HUES64 (cell line): ENCODE measurements around the gene NR3C2.

Experiments
- H3K27ac ChIP-seq: 2 replicates; pipeline ENCODE4 v1.7.0; 2013; ENCODE audit warnings: low read depth, low read length, inconsistent platforms
- H3K27me3 ChIP-seq: 2 replicates; pipeline ENCODE4 v1.6.1; 2013; ENCODE audit warnings: mild to moderate bottlenecking, low read length; ENCODE audit not compliant: insufficient read depth
- H3K36me3 ChIP-seq: 2 replicates; pipeline ENCODE4 v1.6.1; 2013; ENCODE audit warnings: mild to moderate bottlenecking, low read length; ENCODE audit not compliant: insufficient read depth
- H3K4me1 ChIP-seq: 2 replicates; pipeline ENCODE4 v1.6.1; 2013; ENCODE audit warnings: mild to moderate bottlenecking, low read length, moderate library complexity; ENCODE audit not compliant: insufficient read depth
- H3K4me3 ChIP-seq: 2 replicates; pipeline ENCODE4 v1.5.1; 2013; ENCODE audit warnings: mild to moderate bottlenecking, low read length, moderate library complexity
- H3K9ac ChIP-seq: 2 replicates; pipeline ENCODE4 v1.6.1; 2013; ENCODE audit warnings: mild to moderate bottlenecking, low read depth, low read length
- H3K9me3 ChIP-seq: 2 replicates; pipeline ENCODE4 v1.6.1; 2013; ENCODE audit warnings: low read depth, low read length; ENCODE audit not compliant: insufficient read depth
- WGBS: fragments of 150-250, 120-280 bp; methylation state at CpG from one replicate; pipeline ENCODE4 v1.1.7; 2013; ENCODE audit warnings: missing lambda C conversion rate; 5-methylcytosine and 5-hydroxymethylcytosine counted together

NR3C2 gene

DNA sequence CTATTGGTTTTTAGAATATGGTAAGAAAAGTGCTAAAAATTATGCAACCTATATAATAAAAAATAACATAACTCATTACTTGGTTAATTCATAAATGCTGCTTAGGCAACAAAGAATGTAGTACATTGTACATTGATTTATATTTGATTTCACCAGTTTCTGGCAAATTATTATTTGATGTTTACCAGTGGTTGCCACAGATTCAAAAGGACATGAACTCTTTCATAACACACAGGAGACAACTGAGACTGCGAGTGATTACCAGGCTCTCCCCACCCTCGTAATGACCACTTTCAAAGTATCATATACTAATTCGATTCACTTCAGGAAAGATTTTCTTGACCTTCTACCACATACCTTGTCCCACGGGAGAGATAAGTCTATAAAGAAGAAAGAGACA is 158.5 kb downstream of the NR3C2 start:
- no peak overlapping the region for H3K4me3 ChIP-seq
- no peak overlapping the region for H3K27ac ChIP-seq
- no peak overlapping the region for H3K9ac ChIP-seq
- no peaks in the 10 kb centered on the region for H3K36me3 ChIP-seq
- no peaks in the 10 kb centered on the region for H3K27me3 ChIP-seq
- no peaks in the 10 kb centered on the region for H3K9me3 ChIP-seq
- H3K4me1 ChIP-seq: no peaks in the 10 kb centered on the region
- WGBS: 96% methylated on average over 4 of the region's 4 CpGs

- Histone ChIP-seq H3K9ac (no peak overlapping the region), H3K27me3 (no peaks in the 10 kb centered on the region), H3K27ac (no peak overlapping the region), H3K9me3 (no peaks in the 10 kb centered on the region), H3K4me3 (no peak overlapping the region), H3K36me3 (no peaks in the 10 kb centered on the region), H3K4me1 (no peaks in the 10 kb centered on the region)
- 96% methylated on average over 9 of the region's 9 CpGs for WGBS
Measured at GRCh38 chr4:148278310-148278709, 163.9 kb downstream of the NR3C2 start.

DNA sequence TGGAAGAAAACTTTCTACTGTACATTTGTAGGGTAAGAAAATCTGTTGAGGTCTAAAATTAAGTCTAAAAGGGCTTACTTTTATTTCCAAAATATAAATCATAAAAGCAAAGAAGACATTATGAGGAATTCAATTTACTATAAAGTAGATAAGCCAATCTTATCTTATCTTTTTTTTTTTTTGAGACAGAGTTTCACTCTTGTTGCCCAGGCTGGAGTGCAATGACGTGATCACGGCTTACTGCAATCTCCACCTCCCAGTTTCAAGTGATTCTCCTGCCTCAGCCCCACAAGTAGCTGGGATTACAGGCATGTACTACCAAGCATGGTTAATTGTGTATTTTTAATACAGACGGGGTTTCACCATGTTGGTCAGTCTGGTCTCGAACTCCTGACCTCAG is 166.9 kb downstream of the NR3C2 start:
- Histone ChIP-seq H3K4me3 (no peak overlapping the region), H3K27me3 (no peaks in the 10 kb centered on the region), H3K9ac (no peak overlapping the region), H3K9me3 (no peaks in the 10 kb centered on the region), H3K4me1 (0 out of 2 replicates have a peak, but pooled peaks cover 8% of the 10 kb centered on the region), H3K36me3 (no peaks in the 10 kb centered on the region), H3K27ac (no peak overlapping the region)
- 80% methylated on average over 4 of the region's 4 CpGs for WGBS

DNA sequence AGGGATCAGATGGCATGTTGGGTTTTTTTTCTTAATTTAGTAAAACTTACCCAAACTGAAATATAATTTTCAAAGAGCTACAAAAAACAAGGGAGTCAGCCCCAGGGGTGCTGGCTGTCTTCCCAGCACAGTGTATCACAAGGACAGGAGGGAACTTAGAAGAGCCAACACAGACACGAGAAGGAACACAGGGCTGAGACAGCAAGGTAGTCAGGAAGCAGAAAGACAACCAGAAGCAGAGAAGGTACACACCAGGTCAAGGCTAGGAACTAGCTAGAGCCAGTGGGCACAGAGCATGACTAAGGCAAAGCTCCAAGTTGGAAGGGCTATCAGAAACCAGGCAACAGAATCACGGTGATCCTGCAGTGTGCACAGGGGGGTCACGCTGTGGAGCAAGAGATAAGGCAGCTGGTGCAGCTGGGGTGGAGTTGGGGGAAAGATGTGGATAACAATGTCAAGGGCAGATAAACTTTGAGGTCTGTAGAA is 168.7 kb downstream of the NR3C2 start:
- H3K9me3 ChIP-seq: no peaks in the 10 kb centered on the region
- no peak overlapping the region for H3K4me3 ChIP-seq
- no peaks in the 10 kb centered on the region for H3K36me3 ChIP-seq
- H3K4me1 ChIP-seq: 0 out of 2 replicates have a peak, but pooled peaks cover 8% of the 10 kb centered on the region
- WGBS: 92% methylated on average over 3 of the region's 3 CpGs
- H3K27ac ChIP-seq: no peak overlapping the region
- H3K27me3 ChIP-seq: no peaks in the 10 kb centered on the region
- no peak overlapping the region for H3K9ac ChIP-seq

DNA sequence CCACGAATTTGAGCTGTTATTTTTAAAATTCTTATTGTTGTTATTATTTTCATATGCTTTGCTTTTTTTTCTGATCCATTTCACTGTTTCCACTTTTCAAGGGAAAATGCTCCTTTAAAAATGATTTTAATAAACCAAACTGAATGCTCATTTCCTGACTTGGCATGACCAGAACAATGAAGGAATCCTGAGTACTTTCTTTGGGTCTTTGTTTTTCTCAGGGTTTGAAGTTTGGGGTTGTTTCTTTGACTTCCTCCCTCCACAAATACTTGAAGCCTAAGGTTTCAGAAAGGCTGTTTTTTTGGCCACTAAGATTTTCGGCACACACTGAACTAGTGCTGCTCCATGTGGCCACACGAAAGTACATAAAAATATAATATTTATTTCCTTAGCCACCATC is 171.0 kb downstream of the NR3C2 start:
- H3K9me3 ChIP-seq: no peaks in the 10 kb centered on the region
- H3K36me3 ChIP-seq: no peaks in the 10 kb centered on the region
- H3K4me3 ChIP-seq: no peak overlapping the region
- H3K4me1 ChIP-seq: 0 out of 2 replicates have a peak, but pooled peaks cover 8% of the 10 kb centered on the region
- WGBS: 95% methylated on average over 2 of the region's 3 CpGs
- H3K27ac ChIP-seq: no peak overlapping the region
- no peak overlapping the region for H3K9ac ChIP-seq
- H3K27me3 ChIP-seq: no peaks in the 10 kb centered on the region

DNA sequence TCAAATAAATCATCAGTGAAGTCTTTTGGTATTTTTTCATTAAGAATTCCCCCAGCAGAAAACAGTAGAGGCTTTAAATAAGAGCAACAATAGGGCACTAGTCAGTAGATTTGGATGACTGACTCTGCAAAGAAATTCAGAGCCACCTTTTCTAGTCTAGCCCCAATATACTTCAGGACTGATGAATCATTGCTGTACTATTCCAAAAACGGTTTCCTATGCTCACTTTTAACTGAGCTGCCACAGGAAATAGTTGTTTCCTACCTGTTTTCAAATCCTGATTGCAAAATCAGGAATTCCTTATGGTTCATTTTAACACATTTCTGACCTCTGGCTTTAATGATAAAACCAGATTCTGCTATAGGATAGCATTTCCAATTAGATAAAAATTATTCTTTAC is 171.6 kb downstream of the NR3C2 start:
- H3K27me3 ChIP-seq: no peaks in the 10 kb centered on the region
- H3K27ac ChIP-seq: no peak overlapping the region
- no peak overlapping the region for H3K9ac ChIP-seq
- H3K36me3 ChIP-seq: no peaks in the 10 kb centered on the region
- 60% methylated on average over 1 of the region's 1 CpG for WGBS
- 0 out of 2 replicates have a peak, but pooled peaks cover 8% of the 10 kb centered on the region for H3K4me1 ChIP-seq
- no peak overlapping the region for H3K4me3 ChIP-seq
- H3K9me3 ChIP-seq: no peaks in the 10 kb centered on the region

DNA sequence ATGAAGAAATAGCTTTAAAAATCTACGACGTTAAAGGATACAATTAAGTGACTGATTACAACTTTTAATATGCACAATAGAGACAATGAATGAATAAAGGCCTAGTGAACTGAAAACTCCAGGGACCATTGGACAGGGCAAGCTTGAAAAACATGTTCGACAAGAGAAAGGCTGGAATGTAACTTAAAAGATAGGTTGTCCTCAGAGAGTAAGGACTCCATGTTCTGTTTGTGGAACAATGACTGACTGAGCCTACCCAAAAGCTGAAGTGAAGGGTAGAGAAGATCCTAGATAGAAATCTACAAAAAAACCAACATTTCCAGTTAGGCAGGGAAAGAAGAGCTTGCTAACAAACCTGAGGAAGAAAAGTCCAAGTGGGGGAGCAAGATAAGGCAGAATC is 173.4 kb downstream of the NR3C2 start:
- Histone ChIP-seq H3K27ac (no peak overlapping the region), H3K27me3 (no peaks in the 10 kb centered on the region), H3K36me3 (no peaks in the 10 kb centered on the region), H3K9ac (no peak overlapping the region), H3K4me1 (0 out of 2 replicates have a peak, but pooled peaks cover 8% of the 10 kb centered on the region), H3K4me3 (no peak overlapping the region), H3K9me3 (no peaks in the 10 kb centered on the region)
- 97% methylated on average over 3 of the region's 3 CpGs for WGBS

GRCh38 chr4:148266921-148267320 is 175.3 kb downstream of the NR3C2 start:
- H3K27me3 ChIP-seq: no peaks in the 10 kb centered on the region
- WGBS: 100% methylated on average over 1 of the region's 2 CpGs

GRCh38 chr4:148266240-148266639 is 176.0 kb downstream of the NR3C2 start:
- H3K27me3 ChIP-seq: no peaks in the 10 kb centered on the region
- H3K9me3 ChIP-seq: no peaks in the 10 kb centered on the region
- H3K4me3 ChIP-seq: no peak overlapping the region
- H3K36me3 ChIP-seq: no peaks in the 10 kb centered on the region
- 0 out of 2 replicates have a peak, but pooled peaks cover 7% of the 10 kb centered on the region for H3K4me1 ChIP-seq
- no peak overlapping the region for H3K27ac ChIP-seq
- no peak overlapping the region for H3K9ac ChIP-seq
- whole genome bisulfite sequencing: 94% methylated on average over 7 of the region's 7 CpGs

More at GRCh38 chr4:148266921-148267320, 175.3 kb downstream of the NR3C2 start:
- Histone ChIP-seq H3K27ac (no peak overlapping the region), H3K4me3 (no peak overlapping the region), H3K9ac (no peak overlapping the region), H3K9me3 (no peaks in the 10 kb centered on the region), H3K4me1 (0 out of 2 replicates have a peak, but pooled peaks cover 8% of the 10 kb centered on the region), H3K36me3 (no peaks in the 10 kb centered on the region)

- no peak overlapping the region for H3K9ac ChIP-seq
- no peaks in the 10 kb centered on the region for H3K9me3 ChIP-seq
- no peaks in the 10 kb centered on the region for H3K27me3 ChIP-seq
- H3K4me3 ChIP-seq: no peak overlapping the region
- 97% methylated on average over 4 of the region's 5 CpGs for WGBS
- H3K27ac ChIP-seq: no peak overlapping the region
- no peaks in the 10 kb centered on the region for H3K36me3 ChIP-seq
- H3K4me1 ChIP-seq: 0 out of 2 replicates have a peak, but pooled peaks cover under 1% of the 10 kb centered on the region
Measured at GRCh38 chr4:148265627-148266026, 176.6 kb downstream of the NR3C2 start.

GRCh38 chr4:148263802-148264201 is 178.4 kb downstream of the NR3C2 start:
- no peaks in the 10 kb centered on the region for H3K9me3 ChIP-seq
- H3K27me3 ChIP-seq: no peaks in the 10 kb centered on the region
- H3K27ac ChIP-seq: no peak overlapping the region
- H3K36me3 ChIP-seq: no peaks in the 10 kb centered on the region
- no peaks in the 10 kb centered on the region for H3K4me1 ChIP-seq
- no peak overlapping the region for H3K9ac ChIP-seq
- WGBS: 100% methylated on average over 1 of the region's 2 CpGs
- H3K4me3 ChIP-seq: no peak overlapping the region

- H3K27me3 ChIP-seq: no peaks in the 10 kb centered on the region
- no peaks in the 10 kb centered on the region for H3K36me3 ChIP-seq
- H3K9me3 ChIP-seq: no peaks in the 10 kb centered on the region
- no peak overlapping the region for H3K4me3 ChIP-seq
- 92% methylated on average over 4 of the region's 4 CpGs for WGBS
- no peak overlapping the region for H3K9ac ChIP-seq
- H3K27ac ChIP-seq: no peak overlapping the region
- H3K4me1 ChIP-seq: no peaks in the 10 kb centered on the region
Measured at GRCh38 chr4:148263127-148263526, 179.1 kb downstream of the NR3C2 start.
